Skeletal muscle satellite cell (primary cell): ENCODE results near the gene GAST. TPM values are rescaled to one million over a fixed set of nuclear protein-coding genes. Genes with fewer than 3 reads are reported as not detected.

Source experiments
- H3K27me3 ChIP-seq: 2 replicates; pipeline ENCODE4 v1.7.0; 2013; ENCODE audit warnings: low read length; ENCODE audit not compliant: control insufficient read depth, insufficient read depth
- H3K36me3 ChIP-seq: 2 replicates; pipeline ENCODE4 v1.7.0; 2013; ENCODE audit warnings: mild to moderate bottlenecking, control low read depth, low read length; ENCODE audit not compliant: insufficient read depth
- H3K4me1 ChIP-seq: 2 replicates; pipeline ENCODE4 v1.7.0; 2013; ENCODE audit warnings: low read length; ENCODE audit not compliant: control insufficient read depth, insufficient read depth
- H3K4me2 ChIP-seq: 2 replicates; pipeline ENCODE4 v1.7.0; 2013; ENCODE audit warnings: mild to moderate bottlenecking, low read length
- H3K4me3 ChIP-seq: 2 replicates; pipeline ENCODE4 v1.7.0; 2013; ENCODE audit warnings: low read length
- H3K9ac ChIP-seq: 2 replicates; pipeline ENCODE4 v1.7.0; 2013; ENCODE audit warnings: mild to moderate bottlenecking, low read depth, low read length, moderate library complexity
- H3K9me3 ChIP-seq: replicated peaks from 2 replicates; pipeline ENCODE4 v1.7.0; 2013; ENCODE audit warnings: mild to moderate bottlenecking, control low read depth, low read length
- small RNA-seq: library from RNA; depleted of rRNA; stranded (forward); fragments of <200 nt; gene quantifications from one replicate; pipeline ENCODE3, GENCODE V24; 2012

GAST gene

DNA sequence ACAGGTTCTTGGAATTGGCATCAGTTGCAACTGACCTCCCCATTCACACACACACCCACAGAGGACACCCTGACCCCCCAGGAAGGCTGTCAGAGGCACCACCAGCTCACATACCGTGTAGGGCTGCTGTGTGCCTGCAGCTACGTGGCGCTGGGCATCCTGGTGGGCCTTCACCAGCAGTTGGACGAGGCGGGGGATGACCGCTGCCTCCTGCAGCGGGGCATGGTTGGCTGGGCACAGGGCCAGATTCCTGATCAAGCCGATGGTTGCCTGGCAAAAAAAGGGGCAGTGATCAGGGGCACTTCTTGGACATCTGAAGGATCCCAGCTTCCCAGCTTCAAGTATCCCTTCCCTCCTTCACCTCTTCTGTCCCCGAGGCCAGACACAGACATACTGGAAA is 46.5 kb downstream of the GAST start:
- H3K36me3 ChIP-seq = no peaks in the 10 kb centered on the region
- no peaks in the 10 kb centered on the region for H3K9me3 ChIP-seq
- no peaks in the 10 kb centered on the region for H3K4me1 ChIP-seq
- no peak overlapping the region for H3K4me2 ChIP-seq
- no peak overlapping the region for H3K4me3 ChIP-seq
- peaks cover 19% of the 10 kb centered on the region for H3K27me3 ChIP-seq
- H3K9ac ChIP-seq = no peak overlapping the region

DNA sequence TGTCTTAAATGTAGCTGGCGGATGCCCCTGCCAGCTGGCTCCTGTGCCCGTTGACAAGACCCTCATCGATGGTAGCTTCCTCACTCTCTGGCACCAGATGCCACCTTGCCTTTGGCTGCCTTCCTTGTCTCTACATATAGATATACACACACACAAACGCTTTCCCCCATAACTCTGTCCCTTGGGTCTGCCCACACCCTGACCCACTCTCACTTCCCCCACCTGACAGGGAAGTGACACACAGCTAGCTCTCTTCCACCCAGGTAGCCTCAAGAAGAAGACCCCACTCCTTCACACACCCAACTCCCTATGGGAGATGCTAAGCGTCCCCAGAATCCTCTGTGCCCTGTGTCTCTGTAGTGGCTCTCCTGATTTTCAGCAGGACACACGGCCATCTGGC is 48.7 kb downstream of the GAST start:
- no peak overlapping the region for H3K4me2 ChIP-seq
- H3K9me3 ChIP-seq = no peaks in the 10 kb centered on the region
- H3K9ac ChIP-seq = no peak overlapping the region
- no peaks in the 10 kb centered on the region for H3K36me3 ChIP-seq
- no peaks in the 10 kb centered on the region for H3K4me1 ChIP-seq
- no peak overlapping the region for H3K4me3 ChIP-seq
- peaks cover 12% of the 10 kb centered on the region for H3K27me3 ChIP-seq

DNA sequence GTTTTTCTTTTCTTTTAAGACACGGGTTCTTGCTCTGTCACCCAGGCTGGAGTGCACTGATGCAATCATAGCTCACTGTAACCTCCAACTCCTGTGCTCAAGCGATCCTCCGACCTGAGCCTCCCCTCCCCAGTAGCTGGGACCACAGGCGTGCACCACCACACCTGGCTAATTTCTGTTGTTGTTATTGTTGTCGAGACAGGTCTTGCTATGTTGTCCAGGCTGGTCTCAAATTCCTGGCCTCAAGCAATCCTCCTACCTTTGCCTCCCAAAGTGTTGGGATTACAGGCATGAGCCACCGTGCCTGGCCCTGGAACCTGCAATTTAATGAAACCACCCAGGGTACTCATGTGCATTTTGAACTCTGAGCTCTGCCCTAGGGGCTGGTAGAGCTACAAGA is 50.3 kb downstream of the GAST start:
- Histone ChIP-seq H3K9ac (no peak overlapping the region), H3K4me2 (no peak overlapping the region), H3K9me3 (no peaks in the 10 kb centered on the region), H3K36me3 (no peaks in the 10 kb centered on the region), H3K4me1 (no peaks in the 10 kb centered on the region), H3K27me3 (peaks cover 10% of the 10 kb centered on the region), H3K4me3 (no peak overlapping the region)

GRCh38 chr17:41762841-41763240 is 50.7 kb downstream of the GAST start:
- no peaks in the 10 kb centered on the region for H3K4me1 ChIP-seq
- peaks cover 6% of the 10 kb centered on the region for H3K27me3 ChIP-seq
- no peak overlapping the region for H3K4me3 ChIP-seq
- H3K4me2 ChIP-seq = no peak overlapping the region
- no peaks in the 10 kb centered on the region for H3K9me3 ChIP-seq
- H3K9ac ChIP-seq = no peak overlapping the region
- no peaks in the 10 kb centered on the region for H3K36me3 ChIP-seq

DNA sequence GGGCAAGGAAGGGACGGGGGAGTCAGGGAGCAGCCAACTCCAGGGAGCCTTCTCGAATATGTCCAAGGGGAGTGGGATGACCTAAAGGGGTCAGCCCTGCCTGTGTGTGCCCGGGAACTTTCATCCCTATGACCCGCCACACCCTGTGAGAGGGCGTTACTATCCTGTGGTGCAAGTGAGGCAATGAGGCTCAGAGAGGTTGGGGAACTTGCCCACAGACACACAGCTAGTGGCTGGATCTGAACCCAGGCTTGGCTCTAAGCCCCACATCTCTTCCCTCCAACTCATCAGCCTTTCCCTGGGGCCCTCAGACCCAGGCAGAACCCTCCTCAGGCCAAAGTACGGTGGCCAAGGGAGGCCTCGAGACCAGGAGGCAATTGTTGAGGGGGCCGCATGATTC is 51.2 kb downstream of the GAST start:
- no peaks in the 10 kb centered on the region for H3K36me3 ChIP-seq

More for the DNA sequence above, 51.2 kb downstream of the GAST start:
- Histone ChIP-seq H3K4me3 (no peak overlapping the region), H3K9ac (no peak overlapping the region), H3K4me1 (no peaks in the 10 kb centered on the region), H3K4me2 (no peak overlapping the region), H3K9me3 (no peaks in the 10 kb centered on the region), H3K27me3 (peaks cover 6% of the 10 kb centered on the region)

Small RNA genes within 50 kb of the gene (small RNA-seq; reads per million reads assigned to genes)
- gene RN7SL399P (not detected), gene RNA5SP442 (not detected)
